Right atrium auricular region (tissue), 2 donors: ENCODE results near the gene ARHGAP32. TPM values are rescaled to one million over a fixed set of nuclear protein-coding genes. Genes with fewer than 3 reads are reported as not detected.

Source experiments
- DNase-seq: peaks from one replicate; pipeline ENCODE4 v3.0.0-alpha.2; 2019; ENCODE audit warnings: low spot score
- H3K27ac ChIP-seq, 2 donors: fragments of 200-600 bp; sonication (generic); 1 replicate in 1 of 2; 2 replicates in 1 of 2; pipeline ENCODE4 v1.5.1; 2016 to 2019
- H3K27me3 ChIP-seq, 2 donors: fragments of 200-600 bp; sonication (generic); one replicate each; pipeline versions ENCODE4 v1.5.1 to v1.6.0; 2017 to 2019
- H3K36me3 ChIP-seq: fragments of 200-600 bp; sonication (generic); one replicate; pipeline ENCODE4 v1.5.1; 2016
- H3K4me1 ChIP-seq, 2 donors: fragments of 200-600 bp; sonication (generic); one replicate each; pipeline versions ENCODE4 v1.5.1 to v1.6.0; 2017 to 2019
- H3K4me3 ChIP-seq, 2 donors: fragments of 200-600 bp; sonication (generic); 1 replicate in 1 of 2; 2 replicates in 1 of 2; pipeline ENCODE4 v1.5.1; 2017 to 2019; ENCODE audit warnings: mild to moderate bottlenecking in 1 of 2, moderate library complexity in 1 of 2
- H3K9me3 ChIP-seq, 2 donors: fragments of 200-600 bp; sonication (generic); one replicate each; pipeline ENCODE4 v1.5.1; 2019
- CTCF ChIP-seq, 2 donors: fragments of 200-600 bp; sonication (generic); IDR thresholded peaks; one replicate each; pipeline ENCODE4 v1.5.1; 2019; ENCODE audit warnings: antibody characterized with exemption in 2 of 2
- total RNA-seq, 2 donors: library from RNA; depleted of rRNA; stranded (reverse); fragments of >200 nt; gene quantifications; one replicate each; pipeline ENCODE4 v1.1.0, GENCODE V29; 2016

ARHGAP32 gene
- total RNA-seq, 2 donors from 2014 or later: 5.2 to 10.5 TPM

- TF ChIP-seq CTCF (IDR thresholded peaks at IDR 0.05): no peak
- H3K4me1 ChIP-seq: no peaks in the 10 kb centered on the region
- H3K4me3 ChIP-seq: no peak overlapping the region
- peaks cover 0 to 9% of the 10 kb centered on the region in 2 donors for H3K9me3 ChIP-seq
- no peaks in the 10 kb centered on the region for H3K27me3 ChIP-seq
- H3K36me3 ChIP-seq: no peaks in the 10 kb centered on the region
- no peak for DNase-seq
- H3K27ac ChIP-seq: no peak overlapping the region
Observed at GRCh38 chr11:129040934-129041333, 151.2 kb downstream of the ARHGAP32 start.

- H3K9me3 ChIP-seq: peaks cover 0 to 21% of the 10 kb centered on the region in 2 donors
- peaks cover 3% of the 10 kb centered on the region for H3K36me3 ChIP-seq
- H3K4me3 ChIP-seq: no peak overlapping the region
- no peak for DNase-seq
- no peaks in the 10 kb centered on the region for H3K27me3 ChIP-seq
- no peaks in the 10 kb centered on the region for H3K4me1 ChIP-seq
- no peak for TF ChIP-seq CTCF (IDR thresholded peaks at IDR 0.05)
- H3K27ac ChIP-seq: no peak overlapping the region
Observed at GRCh38 chr11:129035244-129035643, 156.9 kb downstream of the ARHGAP32 start.

- Histone ChIP-seq H3K9me3 (peaks cover 0 to 21% of the 10 kb centered on the region in 2 donors), H3K27ac (no peak overlapping the region), H3K27me3 (no peaks in the 10 kb centered on the region), H3K4me3 (no peak overlapping the region), H3K4me1 (no peaks in the 10 kb centered on the region), H3K36me3 (peaks cover 3% of the 10 kb centered on the region)
- TF ChIP-seq CTCF (IDR thresholded peaks at IDR 0.05): no peak
- no peak for DNase-seq
Observed at GRCh38 chr11:129034001-129034400, 158.1 kb downstream of the ARHGAP32 start.

- Histone ChIP-seq H3K4me1 (peaks cover 0 to 6% of the 10 kb centered on the region in 2 donors), H3K9me3 (no peaks in the 10 kb centered on the region), H3K27ac (no peak overlapping the region), H3K27me3 (no peaks in the 10 kb centered on the region), H3K4me3 (no peak overlapping the region), H3K36me3 (no peaks in the 10 kb centered on the region)
- DNase-seq: no peak
- TF ChIP-seq CTCF (IDR thresholded peaks at IDR 0.05): no peak
Observed at GRCh38 chr11:129023968-129024676, 168.0 kb downstream of the ARHGAP32 start.

- Histone ChIP-seq H3K4me1 (peaks cover 0 to 6% of the 10 kb centered on the region in 2 donors), H3K27ac (no peak overlapping the region), H3K4me3 (no peak overlapping the region), H3K27me3 (no peaks in the 10 kb centered on the region), H3K36me3 (no peaks in the 10 kb centered on the region), H3K9me3 (no peaks in the 10 kb centered on the region)
- TF ChIP-seq CTCF (IDR thresholded peaks at IDR 0.05): no peak
- no peak for DNase-seq
Observed at GRCh38 chr11:129021295-129021694, 170.8 kb downstream of the ARHGAP32 start.

GRCh38 chr11:129018991-129019390 is 173.1 kb downstream of the ARHGAP32 start:
- H3K27me3 ChIP-seq: no peaks in the 10 kb centered on the region
- TF ChIP-seq CTCF (IDR thresholded peaks at IDR 0.05): no peak
- no peaks in the 10 kb centered on the region for H3K36me3 ChIP-seq
- no peak for DNase-seq
- no peak overlapping the region for H3K4me3 ChIP-seq
- no peak overlapping the region for H3K27ac ChIP-seq
- H3K4me1 ChIP-seq: peaks cover 0 to 6% of the 10 kb centered on the region in 2 donors
- H3K9me3 ChIP-seq: no peaks in the 10 kb centered on the region
